ENCODE measurements around the gene STX2.
"Not testable (repeated sequence)": the region's sequence is repeated elsewhere in the genome, so short reads cannot be mapped to it uniquely, and the experiment has no call there.

STX2 gene

DNA sequence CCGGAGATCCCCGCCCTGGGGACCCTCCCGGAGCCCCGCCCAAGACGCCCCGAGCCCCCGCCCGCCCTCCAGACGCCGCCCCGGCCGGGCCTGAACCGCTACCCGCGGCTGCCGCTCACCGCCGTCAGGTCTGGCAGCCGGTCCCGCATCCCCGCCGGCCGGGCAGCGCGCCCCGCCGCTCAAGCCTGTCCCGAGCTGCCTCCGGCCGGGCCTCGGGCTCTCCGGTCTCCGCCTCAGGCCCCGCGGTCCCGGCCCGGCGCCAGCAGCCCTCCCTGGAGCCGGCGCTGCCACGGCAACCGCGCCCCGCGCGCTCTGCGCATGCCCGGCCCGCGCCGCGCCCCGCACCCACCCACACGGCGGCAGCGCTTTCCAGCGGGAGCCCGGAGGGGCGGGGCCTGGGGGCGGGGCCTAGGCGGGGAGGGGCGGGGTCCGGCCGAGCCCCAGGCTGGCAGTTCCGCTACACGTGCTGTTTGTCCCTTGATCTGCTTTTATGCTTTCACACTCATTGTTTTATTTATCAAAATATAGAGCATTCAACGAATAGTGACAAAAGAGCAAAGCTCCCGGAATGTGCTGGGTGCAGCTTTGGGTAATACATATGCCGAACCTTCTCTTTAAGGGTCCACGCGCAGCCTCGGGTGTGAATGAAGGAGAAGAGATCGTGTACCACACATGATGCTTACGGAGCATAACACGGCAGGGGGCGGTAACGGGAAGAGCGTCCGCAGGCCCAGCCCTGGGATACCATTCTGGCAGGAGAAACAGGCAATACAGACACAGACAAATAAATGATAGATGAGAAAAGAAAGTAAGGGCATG, at the start of gene STX2:
TSS of gene STX2 (minus strand) at position 300 of the 819 bp plus-strand sequence. CDS start at position 149, 151 bp downstream.
- DNase-seq (ENCODE audit: low read depth in 2 of 2): peak; percentile 78

DNA sequence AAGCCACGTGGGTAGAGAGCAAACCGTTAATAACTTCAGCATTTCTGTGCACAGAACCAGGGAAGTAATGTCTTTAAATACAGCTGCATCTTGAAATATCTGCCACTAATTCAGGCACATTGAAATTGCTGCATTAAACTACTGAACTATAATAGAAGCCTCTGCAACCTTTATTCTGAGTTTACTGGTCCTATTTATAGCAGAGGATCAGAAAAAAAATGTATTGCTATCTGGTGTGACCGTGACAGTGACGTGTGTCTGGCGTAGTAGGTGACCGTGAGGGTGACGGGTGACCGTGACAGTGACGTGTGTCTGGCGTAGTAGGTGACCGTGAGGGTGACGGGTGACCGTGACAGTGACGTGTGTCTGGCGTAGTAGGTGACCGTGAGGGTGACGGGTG, 48.1 kb upstream of the STX2 start:
- not testable (repeated sequence) for DNase-seq (ENCODE audit: low read depth in 2 of 2)

DNA sequence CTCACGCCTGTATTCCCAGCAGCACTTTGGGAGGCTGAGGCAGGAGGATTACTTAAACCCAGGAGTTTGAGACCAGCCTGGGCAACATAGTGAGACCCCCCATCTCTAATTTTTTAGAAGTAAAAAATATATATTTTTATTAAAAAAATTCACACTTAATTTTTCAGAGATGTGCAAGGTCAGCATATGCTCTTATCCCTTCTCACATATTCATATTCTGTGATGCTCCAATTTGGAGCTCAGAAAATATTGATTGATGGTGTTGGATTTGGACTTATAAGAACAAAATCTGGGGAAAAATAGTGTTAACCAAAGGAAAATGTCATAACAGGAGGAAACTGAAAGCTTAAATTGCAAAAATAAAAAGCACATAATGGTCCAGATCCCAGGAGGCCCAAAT, 42.5 kb upstream of the STX2 start:
- DNase-seq (ENCODE audit: low read depth in 2 of 2): no peak

DNA sequence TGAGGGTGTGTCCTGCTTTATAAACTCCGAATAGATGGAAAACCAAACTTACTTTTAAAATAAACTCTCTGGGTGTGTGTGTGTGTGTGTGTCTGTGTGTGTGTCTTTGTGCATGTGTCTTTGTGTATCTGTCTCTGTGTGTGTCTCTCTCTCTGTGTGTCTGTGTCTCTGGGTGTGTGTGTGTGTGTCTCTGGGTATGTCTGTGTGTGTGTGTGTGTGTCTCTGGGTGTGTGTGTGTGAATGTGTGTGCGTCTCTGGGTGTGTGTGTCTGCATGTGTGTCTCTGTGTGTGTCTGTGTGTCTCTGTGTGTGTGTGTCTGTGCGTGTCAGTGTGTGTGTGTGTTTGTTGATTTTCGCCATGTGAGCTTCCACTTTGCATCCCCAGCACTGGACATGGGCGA, 42.0 kb upstream of the STX2 start:
- no peak for DNase-seq (ENCODE audit: low read depth in 2 of 2)

DNA sequence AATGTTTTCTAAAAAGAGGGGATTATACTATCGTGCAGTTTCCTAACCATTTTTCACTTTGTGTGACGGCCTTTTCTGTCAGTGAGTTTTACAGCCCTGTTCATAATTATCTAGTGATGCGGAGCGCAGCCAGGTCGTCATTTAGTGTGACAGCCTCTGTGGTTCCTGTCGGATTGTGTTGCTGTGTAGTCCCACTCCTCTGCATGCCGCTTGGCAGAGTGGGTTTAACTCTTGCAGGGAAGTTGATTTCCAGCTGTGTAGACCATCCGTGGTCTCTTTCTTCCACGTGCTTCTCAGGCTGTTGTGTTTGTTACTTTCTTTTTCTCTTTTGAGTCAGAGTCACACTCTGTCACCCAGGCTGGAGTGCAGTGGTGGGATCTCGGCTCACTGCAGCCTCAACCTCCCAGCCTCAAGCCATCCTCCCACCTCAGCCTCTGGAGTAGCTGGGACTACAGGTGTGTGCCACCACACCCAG, 41.4 kb upstream of the STX2 start:
- no peak for DNase-seq (ENCODE audit: low read depth in 2 of 2)

DNA sequence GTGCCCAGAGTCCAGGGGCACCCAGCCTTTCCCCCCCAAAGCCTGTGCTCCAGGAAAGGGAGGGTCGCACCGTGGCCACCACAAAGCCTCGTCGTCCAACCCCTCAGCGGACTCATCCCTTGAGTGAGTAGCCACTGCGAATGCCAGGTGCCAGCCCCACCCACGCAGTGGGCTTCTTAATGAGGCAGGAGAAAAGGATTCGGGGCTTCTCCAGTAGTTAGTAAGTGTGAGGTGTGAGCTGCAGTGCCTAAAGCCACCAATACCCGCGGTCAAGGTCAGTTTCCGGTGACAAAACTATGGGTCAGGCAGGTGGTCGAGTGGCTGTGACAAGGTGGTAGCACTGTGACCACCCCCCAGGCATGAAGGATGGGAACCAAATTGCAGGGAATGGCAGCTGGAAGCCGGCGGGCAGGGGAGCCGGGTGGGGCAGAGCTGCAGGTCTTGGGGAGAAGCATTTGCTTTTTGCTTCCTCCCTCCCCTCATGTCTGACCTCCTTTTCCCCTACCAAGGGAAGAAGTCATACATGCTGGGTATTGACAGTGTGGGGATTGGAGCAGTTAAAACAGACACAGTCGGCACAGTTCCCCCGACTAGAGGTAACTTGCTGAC, 40.8 kb upstream of the STX2 start:
- DNase-seq (ENCODE audit: low read depth in 2 of 2): no peak

DNA sequence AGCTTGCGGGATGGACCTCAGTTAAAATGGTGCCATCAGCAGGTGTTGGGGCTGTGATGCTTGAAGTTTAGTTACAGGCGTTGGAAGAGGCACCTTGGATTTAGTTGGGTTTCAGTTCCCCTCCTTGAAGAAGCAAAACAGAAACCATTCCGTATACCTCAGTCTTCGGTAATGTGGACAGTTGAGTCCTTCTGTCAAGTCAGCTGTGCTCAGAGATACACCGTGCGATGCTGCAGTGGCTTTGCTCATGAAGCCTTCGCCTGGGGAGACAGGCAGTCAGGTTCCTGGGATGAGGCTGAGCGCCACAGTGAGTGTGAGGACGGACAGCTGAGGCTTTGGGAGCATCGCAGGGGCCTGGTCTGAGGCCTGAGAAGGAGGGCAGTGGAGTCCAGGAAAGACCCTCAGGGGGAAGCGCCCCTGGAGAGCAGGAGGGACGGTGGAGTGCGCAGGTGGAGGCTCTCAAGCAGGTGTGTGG, 40.2 kb upstream of the STX2 start:
- no peak for DNase-seq (ENCODE audit: low read depth in 2 of 2)

DNA sequence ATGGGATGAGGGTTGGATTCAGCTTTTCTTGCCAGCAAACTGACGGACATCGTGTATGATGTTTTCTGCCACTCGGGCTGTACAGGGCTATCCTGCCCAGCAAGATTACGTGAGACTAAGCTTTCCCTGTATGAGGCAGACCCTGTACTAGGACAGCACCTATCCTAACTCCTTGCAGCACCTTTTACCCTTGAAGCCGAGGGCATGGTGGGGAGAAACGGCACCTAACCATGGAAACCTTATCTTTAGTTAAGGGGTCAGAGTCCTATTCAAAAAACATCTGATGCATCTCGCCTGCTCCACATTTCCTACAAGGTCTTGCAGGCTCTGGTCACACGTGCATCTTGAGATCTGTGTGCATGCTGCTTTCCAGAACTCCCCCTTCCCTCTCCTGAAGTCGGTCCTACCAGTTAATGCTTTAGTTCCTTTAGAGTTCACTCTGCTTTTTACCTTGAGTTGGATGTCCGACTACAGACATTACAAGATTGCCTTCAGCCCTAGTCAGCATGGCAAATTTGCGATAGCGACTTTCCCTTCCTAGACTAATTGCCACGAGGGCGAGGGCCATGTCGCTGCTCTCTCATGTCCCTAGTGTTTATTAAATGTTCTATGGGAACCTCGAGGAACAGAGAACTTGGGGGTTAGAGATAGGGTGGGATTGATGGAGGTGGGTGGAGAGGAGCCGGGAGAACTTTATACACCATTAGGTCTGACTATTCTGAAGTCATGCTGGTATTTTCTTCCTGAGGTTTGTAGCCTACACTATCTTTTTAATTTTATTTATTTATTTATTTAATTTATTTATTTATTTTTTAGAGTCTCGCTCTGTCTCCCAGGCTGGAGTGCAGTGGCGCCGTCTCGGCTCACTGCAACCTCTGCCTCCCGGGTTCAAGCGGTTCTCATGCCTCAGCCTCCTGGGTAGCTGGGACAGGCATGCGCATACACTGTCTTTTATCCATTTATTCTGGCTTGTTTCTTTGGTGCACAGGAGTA, 39.4 kb upstream of the STX2 start:
- DNase-seq (ENCODE audit: low read depth in 2 of 2): no peak

DNA sequence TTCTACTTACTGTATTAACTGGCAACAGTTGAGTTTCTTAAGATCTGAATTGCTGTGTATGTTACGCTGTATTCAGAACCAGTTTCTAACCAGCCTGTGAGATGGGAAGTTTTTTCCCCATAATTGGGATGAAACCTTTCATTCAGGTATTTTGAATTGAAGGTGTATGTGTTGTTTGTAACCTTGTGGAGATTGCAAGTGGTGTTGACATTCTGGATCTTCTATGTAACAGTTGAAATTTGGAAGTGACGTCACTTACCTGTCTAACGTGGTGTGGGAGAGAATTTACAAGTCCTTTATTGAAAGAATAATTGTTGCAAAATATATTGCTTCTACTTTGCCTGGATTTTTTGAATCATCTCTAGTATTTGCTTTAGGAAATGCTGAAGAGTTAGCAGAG, 38.3 kb upstream of the STX2 start:
- no peak for DNase-seq (ENCODE audit: low read depth in 2 of 2)

DNA sequence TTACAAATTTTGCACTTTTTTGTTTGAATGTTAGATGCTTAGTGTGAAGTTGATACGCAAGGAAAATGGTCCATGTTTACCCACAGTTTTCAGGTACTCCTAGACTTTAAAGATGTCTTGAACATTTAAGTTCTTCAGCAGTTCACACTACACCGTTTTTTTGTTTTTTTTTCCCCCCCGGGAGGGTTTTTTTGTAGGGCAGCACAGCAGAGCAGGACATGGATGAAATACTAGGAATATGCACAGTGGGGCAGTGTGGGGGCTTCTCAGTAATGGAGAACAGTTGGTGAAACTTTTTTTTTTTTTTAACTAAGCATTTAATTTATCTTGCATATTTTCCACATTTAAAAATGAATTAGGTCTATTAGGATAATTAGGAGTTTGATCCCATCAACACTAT, 37.7 kb upstream of the STX2 start:
- no peak for DNase-seq (ENCODE audit: low read depth in 2 of 2)

DNA sequence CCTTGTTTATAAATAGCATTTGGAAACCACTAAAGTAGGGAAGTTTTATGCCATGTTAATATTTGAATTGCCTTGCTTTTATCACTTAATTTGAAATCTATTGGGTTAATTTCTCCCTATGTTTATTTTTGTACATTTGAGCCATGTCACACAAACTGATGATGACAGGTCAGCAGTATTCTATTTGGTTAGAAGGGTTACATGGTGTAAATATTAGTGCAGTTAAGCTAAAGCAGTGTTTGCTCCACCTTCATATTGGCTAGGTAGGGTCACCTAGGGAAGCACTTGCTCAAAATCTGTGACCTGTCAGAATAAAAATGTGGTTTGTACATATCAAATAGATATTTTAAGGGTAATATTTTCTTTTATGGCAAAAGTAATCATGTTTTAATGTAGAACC, 37.2 kb upstream of the STX2 start:
- no peak for DNase-seq (ENCODE audit: low read depth in 2 of 2)

DNA sequence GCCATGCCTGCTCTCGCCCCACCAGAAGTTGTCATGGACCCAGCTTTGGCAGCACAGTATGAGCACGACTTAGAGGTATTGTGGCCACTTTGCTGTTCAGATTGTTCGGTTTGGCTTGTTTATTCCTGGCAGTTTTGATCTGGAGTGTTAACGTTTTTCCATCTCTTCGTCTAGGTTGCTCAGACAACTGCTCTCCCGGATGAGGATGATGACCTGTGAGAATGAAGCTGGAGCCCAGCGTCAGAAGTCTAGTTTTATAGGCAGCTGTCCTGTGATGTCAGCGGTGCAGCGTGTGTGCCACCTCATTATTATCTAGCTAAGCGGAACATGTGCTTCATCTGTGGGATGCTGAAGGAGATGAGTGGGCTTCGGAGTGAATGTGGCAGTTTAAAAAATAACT, 36.7 kb upstream of the STX2 start:
- DNase-seq (ENCODE audit: low read depth in 2 of 2): not testable (repeated sequence)

DNA sequence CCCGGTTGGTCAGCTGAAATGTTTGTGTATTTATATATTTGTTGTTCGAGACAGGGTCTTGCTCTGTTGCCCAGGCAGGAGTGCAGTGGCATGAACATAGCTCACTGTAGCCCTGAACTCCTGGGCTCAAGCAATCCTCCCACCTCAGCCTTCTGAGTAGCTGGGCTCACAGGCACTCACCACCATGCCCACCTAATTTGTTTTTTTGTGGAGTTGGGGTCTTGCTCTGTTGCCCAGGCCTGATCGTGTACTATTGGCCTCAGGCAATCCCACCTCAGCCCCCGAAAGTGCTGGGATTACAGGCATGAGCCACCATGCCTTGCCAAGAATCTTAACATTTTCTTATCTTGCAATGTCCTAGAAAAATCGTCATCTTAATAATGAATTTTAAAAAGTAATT, 36.1 kb upstream of the STX2 start:
- DNase-seq (ENCODE audit: low read depth in 2 of 2): no peak

DNA sequence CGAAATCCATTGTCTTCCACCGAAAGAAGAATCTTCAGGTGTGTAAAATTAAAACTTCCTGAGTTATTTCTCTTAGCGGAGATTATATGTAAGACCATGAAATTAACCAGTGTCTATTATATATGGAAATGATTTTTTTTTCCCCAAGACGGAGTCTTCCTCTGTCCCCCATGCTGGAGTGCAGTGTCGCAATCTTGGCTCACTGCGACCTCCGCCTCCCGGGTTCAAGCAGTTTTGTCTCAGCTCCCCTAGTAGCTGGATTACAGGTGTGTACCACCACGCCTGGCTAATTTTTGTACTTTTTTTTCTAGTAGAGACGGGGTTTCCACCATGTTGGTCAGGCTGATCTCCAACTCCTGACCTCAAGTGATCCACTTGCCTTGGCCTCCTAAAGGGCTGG, 35.6 kb upstream of the STX2 start:
- DNase-seq (ENCODE audit: low read depth in 2 of 2): no peak

DNA sequence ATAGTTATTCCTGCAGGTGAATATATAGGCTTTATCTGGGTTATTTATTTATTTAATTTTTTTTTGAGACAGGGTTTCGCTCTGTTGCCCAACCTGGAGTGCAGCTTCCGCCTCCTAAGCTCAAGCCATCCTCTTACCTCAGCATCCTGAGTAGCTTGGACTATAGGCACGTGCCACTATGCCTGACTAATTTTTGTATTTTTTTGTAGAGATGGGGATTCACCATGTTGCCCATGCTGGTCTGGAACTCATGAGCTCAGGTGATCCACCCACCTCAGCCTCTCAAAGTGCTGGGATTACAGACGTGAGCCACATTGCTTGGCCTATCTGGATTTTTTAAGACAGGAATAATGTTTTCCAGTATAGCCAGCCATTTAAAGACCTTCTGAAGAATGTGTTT, 34.8 kb upstream of the STX2 start:
- DNase-seq (ENCODE audit: low read depth in 2 of 2): no peak

DNA sequence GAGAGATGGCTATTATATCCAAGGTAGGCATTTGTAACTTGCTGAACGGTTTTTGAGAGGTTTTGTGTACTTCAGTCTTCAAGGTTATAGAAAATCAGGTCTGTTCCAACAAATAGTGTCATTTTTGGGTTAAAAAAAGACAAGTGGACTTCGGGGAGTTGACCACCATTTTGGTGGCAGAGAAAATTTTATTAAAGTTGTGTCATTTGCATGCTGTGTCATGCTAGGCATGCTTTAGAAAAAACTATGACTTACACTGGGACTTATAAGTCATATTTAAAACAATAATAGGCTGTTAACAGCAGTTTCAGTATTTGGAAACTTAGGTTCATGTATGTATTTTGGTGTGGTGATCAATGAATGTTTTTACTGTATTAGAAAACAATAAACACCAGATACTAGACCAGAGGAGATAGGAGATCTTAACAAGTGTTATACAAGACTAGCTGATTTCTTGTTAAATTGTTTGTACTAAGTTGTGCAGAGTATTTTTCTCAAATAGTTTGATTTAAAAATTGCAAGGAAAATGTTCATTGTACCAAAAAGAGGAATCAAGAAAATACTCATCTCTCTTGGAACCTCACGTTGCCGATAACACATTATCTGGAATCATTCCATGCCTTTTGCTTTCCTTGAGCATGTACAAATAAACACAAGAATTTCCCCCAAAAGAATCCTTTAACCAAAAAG, 34.2 kb upstream of the STX2 start:
- no peak for DNase-seq (ENCODE audit: low read depth in 2 of 2)

DNA sequence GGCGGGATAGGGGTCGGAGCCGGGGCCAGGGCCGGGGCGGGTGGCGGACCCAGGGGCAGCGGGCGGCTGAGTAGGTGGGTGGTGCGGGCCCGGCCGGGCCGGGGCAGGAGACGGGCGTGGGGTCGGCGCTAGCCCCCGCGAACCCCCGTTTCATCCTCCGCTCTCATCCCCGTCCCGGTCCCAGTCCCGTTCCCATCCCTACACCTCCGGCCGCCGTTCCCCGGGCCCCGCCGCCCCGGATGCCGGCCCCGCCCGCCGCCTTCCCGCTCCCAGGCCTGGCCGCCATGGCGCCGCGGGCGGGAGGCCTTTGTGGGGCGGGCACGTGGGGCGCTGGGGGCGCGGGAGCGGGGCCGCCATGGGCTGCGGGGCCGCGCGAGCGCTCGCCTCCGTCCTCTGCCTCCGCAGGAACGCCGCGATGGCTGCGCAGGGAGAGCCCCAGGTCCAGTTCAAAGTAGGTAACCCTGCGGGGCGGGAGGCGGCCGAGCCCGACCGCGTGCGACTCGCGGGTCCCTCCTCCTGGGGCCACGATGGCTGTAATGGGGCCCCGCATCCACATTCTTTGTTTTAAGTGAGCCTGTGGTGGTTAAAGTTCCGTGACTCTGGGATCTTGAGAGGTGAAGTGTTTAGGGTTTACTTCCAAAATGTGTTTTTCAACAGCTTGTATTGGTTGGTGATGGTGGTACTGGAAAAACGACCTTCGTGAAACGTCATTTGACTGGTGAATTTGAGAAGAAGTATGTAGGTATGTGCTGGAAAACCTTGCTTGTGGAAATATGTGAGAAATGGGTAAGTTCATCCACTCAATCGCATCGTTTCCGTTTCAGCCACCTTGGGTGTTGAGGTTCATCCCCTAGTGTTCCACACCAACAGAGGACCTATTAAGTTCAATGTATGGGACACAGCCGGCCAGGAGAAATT, 33.4 kb upstream of the STX2 start:
- peak in 1 of 2 experiments; percentile 18 for DNase-seq (ENCODE audit: low read depth in 2 of 2)

DNA sequence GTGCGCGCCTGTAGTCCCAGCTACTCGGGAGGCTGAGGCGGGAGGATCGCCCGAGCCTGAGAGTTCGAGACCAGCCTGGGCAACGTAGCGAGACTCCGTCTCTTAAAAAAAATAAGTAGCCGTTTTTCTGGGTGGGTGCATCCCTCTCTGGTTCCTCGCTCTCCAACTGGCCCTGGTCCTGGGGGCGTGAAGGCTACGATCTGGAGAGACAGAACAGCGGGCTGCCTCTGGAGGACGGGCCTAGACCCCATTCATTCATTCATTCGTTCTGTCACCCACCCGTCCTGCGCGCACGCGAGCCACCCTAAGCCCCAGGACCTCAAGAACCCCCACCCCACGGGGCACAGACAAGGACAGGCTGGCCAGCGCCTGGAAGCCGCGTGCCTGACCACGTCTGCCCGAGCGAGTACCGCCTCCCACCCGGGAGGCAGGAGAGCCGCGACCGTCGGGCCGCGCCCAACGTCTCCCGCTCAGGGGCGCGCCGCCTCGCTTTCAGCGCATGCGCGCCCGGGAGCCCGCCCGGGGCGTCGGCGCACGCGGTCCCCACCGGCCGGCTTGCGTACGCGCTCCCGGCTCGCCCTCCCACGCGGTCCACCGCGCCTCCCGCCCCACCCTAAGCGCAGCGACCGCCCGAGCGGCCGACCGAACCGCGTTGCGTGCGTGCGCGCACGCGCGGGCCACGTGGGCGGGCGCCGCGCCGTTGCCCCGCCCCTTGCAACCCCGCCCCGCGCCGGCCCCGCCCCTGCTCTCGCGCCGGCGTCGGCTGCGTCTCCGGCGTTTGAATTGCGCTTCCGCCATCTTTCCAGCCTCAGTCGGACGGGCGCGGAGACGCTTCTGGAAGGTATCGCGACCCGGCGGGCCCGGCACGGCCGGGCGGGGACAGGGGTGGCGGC, 32.5 kb upstream of the STX2 start, which contains the start of gene RAN:
TSS of gene RAN (plus strand) at position 781 of the 893 bp plus-strand sequence. CDS start 528 bp downstream, outside the sequence.
- peak; percentile 86 to 88 for DNase-seq (ENCODE audit: low read depth in 2 of 2)

Measured in stimulated activated CD4-positive, alpha-beta T cell treated with anti-CD3 and anti-CD28 coated beads, Interleukin-12 subunit alpha, Interleukin-12 subunit beta, amount 100 ng/mL, for 24 hours (primary cell).